ENCODE data around the gene COQ4.
"Not testable (repeated sequence)": the region's sequence is repeated elsewhere in the genome, so short reads cannot be mapped to it uniquely, and the experiment has no call there.

Gene COQ4

GRCh38 chr9:128322404-128323211 is at the start of gene COQ4, which contains the start of gene TRUB2:
TSS of gene COQ4 (plus strand) at chr9:128322839. CDS start at chr9:128322859, 20 bp downstream.
TSS of gene TRUB2 (minus strand) at chr9:128322447. CDS start at chr9:128322408, 39 bp downstream.
- peak; percentile 90 for DNase-seq

DNA sequence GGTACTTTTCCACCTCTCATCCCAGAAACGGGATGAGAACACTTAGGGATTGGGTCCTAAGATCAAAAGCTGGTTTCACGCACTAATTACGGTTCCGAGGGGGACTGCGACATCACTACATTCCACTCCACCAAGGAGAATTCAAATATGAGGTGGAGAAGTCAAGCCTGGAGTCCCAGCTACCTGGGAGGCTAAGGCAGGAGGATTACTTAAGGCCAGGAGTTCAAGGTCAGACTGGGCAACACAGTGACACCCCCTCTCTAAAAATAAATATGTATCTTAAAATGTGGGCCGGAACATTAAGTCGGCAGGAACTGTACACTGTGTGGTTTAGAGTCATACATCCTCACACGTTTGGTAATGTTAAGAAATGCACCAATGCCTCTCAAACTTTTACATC is 48.4 kb upstream of the COQ4 start:
- DNase-seq: no peak

GRCh38 chr9:128275198-128276007 is 47.2 kb upstream of the COQ4 start, which contains the start of gene GOLGA2:
TSS of gene GOLGA2 (minus strand) at chr9:128276007. CDS start at chr9:128275976, 31 bp downstream.
- no peak for DNase-seq

DNA sequence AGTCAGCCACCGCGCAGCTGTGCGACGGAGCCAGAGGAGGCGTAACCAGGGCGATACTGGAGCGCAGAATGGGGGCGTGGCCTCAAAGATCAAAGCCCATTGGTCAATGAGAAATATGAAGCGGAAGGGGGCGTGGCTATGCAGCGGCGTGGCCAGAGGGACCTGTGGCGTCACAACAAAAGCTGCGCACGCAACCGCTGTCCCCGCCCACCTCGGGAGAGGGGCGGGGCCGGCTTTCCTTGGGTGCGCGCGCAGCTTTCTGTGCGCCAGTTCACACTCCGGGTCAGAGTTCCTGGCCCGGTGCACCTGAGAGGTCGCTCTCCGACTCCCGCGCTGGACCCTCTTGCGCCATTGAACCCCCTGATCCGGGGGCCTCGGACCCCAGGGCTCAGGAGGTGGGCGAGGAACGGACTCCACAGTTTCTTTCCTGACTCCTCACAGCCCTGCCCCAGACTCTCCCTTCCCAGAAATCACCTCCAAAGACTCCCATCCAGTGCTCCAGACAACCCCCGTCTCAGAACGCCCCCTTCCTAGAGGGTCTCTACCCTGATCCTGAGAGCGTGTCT is 46.5 kb upstream of the COQ4 start, which contains the start of gene SWI5:
Gene SWI5, plus strand, starts transcription at position 269 of the 566 bp plus-strand sequence.
- peak; percentile 99 for DNase-seq

DNA sequence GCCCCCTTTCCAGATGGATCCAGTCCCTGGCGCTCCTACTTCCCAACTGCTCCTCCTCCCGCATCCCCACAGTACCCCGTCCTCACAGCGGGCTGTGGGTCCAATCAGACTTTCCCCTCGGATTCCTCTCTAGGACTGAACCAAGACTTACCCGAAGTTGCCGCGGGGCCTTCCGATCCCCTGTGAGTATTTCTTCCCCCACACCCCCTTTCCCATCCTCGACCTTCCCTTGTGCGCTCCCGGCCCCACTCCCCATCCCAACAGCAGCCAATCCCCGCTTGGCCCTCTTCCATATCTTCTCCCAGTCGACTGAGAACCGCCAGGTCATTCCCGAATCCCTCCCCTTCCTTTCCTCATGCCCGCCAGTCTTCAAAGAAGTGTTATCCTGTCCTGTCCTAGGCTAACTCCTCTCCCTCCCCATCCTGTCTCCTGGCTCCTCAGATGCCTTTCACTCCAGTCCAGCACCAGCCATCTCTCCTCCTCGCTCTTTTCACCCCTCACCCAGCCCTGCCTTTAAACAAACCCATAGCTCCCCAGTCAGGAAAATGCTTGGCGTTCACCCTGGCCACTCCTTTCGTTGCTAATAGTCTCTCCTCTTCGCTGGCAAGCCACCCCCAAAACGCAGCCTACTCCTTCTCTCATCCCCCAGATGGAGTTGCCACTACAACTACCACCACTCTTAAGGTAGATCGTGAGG is 45.9 kb upstream of the COQ4 start:
- DNase-seq: no peak

DNA sequence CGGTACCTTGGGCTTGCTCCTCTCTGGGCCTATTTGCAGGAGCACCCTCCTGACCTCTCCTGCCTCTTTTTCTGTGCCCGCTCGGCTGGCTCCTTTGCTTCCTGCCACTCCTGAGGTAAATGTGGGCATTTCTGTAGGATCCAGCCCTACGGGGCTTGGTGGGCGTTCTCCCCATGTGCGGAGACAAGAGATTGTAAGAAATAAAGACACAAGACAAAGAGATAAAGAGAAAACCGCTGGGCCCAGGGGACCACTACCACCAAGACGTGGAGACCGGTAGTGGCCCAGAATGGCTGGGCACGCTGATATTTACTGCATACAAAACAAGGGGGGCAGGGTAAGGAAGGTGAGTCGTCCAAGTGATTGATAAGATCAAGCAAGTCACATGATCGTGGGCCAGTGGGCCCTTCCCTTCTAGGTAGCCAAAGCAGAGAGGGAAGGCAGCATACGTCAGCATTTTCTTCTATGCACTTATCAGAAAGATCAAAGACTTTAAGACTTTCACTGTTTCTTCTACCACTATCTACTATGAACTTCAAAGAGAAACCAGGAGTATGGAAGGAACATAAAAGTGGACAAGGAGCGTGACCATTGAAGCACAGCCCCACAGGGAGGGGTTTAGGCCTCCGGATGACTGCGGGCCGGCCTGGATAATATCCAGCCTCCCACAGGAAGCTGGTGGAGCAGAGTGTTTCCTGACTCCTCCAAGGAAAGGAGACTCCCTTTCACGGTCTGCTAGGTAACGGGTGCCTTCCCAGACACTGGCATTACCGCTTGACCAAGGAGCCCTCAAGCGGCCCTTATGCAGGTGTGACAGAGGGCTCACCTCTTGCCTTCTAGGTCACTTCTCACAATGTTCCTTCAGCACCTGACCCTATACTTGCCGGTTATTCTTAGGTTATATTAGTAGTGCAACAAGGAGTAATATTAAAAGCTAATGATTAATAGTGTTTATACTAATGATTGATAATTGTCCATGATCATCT is 43.3 kb upstream of the COQ4 start:
- DNase-seq: not testable (repeated sequence)

GRCh38 chr9:128280084-128280622 is 42.5 kb upstream of the COQ4 start:
- DNase-seq: no peak

DNA sequence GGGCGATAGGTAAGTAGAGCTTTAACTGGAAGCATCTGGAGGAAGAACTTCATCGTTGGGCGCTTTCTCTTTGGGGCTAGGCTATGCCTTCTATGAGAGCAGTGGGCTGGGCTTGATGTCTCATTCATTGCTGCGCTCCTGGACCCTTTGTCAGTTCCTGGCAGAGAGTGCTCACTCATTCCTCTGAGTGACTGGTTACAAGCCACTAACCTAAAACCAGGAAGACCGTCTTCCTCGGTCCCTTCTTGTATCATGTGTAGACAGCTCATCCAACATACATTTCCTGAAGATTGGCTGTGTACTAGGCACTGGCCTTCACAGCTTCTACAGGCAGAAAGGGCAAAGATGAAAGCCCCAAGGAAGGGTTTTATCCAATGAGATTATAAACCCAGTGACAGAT is 40.1 kb upstream of the COQ4 start:
- no peak for DNase-seq

DNA sequence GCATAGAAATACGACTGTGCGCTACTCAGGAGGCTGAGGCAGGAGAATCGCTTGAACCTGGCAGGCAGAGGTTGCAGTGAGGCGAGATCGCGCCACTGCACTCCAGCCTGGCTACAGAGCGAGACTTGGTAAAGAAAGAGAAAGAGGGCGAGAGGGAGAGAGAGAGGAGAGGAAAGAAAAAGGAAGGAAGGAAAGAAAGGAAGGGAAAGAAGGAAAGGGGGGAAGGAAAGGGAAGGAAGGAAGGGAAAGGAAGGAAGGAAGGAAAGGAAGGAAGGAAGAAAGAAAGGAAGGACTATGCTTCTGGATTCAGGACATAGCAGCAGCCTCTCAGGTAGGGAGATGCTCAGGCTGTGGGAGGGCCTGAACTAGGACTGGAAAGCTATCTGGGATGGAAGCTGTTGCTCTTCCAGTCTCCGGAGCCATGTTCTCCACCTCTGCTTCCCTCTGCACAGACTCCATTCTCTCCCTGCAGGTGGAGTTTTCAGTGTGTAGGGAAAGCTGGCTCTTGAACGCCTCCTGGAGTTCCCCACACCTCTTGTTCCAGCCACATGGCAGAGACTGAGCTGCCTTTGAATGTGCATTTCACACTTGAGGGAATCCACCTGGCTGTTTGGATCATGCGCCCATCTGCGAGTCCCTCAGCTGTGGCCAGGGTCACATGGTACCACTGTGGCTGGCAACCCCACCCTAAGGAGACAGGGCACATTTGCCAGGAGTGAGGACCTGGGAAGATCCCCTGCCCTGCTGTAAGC is 37.4 kb upstream of the COQ4 start:
- DNase-seq: no peak

- DNase-seq: no peak
These were observed 36.2 kb upstream of the COQ4 start for GRCh38 chr9:128286440-128286839.

- DNase-seq: no peak
These were observed 34.2 kb upstream of the COQ4 start for GRCh38 chr9:128288273-128289004.

GRCh38 chr9:128292009-128292408 is 30.6 kb upstream of the COQ4 start:
- no peak for DNase-seq

DNA sequence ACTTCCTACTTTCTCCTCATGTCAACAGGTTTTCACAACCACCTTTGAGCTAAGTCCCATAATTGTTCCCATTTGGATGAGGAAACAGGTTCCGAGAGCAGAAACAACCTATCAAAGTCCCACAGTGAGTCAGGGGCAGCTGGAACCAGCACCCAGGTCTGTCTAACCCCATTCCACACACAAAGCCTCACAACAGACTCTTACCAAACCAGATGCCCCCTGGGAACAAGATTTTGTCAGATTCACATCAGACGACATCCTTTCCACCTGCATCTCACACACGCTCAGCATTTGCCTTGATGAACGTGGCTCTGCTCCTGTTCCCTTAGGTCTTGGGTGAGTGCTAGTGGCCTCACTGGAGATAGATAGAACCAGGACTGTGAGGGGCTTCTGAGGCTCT is 29.5 kb upstream of the COQ4 start:
- no peak for DNase-seq

DNA sequence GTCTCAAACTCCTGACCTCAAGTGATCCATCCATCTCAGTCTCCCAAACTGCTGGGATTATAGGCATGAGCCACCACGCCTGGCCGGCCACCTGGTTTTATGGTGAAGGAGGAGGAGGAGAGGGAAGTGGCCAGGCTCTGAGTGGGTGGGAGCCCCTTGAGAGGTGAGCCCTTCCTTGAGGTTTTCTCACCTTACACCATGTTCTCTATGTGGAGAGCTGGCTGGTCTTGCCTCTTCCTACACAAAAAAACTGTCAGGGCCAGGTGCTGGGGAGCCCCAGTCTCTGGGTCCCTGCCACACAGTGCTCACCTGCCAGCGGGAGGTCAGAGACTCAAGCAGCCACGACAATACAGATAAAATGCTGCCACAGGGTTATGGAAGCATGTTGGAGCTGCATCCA is 28.5 kb upstream of the COQ4 start:
- no peak for DNase-seq

DNA sequence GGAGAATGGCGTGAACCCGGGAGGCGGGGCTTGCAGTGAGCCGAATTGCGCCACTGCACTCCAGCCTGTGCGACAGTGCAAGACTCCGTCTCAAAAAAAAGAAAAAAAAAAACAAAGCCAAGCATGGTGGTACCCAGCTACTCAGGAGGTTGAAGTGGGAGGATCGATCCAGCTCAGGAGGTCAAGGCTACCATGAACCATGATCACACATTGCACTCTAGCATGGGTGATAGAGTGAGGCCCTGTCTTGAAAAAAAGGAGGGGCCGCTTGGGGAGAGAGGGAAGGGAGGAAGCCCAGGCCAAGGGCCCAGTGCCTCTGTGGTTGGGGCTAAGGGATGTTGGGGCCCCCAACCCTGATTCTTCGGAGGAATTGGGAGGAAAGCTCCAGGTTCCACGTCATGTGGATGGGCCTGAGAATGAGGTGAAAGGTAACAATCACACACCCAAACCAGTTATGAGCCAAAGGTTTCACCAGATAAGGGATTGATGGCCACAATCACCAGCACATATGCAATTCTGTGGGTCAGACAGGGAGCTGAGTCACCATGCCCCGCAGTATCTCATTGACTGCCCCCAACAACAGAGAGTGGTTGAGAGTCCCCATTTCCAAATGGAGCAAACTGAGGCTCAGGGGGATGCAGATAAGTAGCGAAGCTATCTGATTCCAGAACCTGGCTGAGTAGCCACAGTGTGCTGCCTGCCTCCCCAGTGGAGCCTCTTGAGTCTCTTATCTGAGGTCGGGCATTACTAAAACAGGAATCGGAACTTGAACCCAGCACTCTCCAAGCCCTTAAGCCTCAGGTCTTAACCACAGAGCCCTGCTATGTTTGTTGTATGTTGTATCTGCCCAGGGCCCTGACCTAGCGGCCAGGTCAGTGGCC is 26.1 kb upstream of the COQ4 start:
- DNase-seq: no peak

DNA sequence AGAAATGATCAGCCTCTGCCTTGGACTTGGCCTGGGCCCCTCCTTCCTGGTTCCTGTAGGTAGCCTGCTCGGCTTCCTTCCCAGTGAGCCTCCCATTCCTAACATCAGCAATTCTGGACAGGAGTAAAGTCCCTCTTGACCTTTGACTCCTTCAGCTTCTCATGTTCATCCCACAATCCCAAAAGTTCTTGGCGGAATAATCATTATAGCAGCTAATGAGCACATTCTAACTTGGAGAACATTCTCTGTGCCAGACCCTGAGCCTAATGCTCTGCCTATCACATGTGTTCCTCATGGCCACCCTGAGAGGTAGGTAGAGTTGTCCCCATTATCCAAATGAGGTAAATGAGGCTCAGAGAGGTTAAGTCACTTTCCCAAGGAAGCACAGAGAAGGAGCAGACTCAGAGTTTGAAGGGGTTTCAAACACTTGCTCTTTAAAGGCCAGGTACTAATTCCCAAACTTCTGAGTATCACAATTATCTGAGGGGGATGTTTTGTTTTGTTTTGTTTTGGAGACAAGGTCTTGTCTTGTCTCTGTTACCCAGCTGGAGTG is 25.3 kb upstream of the COQ4 start:
- DNase-seq: no peak

DNA sequence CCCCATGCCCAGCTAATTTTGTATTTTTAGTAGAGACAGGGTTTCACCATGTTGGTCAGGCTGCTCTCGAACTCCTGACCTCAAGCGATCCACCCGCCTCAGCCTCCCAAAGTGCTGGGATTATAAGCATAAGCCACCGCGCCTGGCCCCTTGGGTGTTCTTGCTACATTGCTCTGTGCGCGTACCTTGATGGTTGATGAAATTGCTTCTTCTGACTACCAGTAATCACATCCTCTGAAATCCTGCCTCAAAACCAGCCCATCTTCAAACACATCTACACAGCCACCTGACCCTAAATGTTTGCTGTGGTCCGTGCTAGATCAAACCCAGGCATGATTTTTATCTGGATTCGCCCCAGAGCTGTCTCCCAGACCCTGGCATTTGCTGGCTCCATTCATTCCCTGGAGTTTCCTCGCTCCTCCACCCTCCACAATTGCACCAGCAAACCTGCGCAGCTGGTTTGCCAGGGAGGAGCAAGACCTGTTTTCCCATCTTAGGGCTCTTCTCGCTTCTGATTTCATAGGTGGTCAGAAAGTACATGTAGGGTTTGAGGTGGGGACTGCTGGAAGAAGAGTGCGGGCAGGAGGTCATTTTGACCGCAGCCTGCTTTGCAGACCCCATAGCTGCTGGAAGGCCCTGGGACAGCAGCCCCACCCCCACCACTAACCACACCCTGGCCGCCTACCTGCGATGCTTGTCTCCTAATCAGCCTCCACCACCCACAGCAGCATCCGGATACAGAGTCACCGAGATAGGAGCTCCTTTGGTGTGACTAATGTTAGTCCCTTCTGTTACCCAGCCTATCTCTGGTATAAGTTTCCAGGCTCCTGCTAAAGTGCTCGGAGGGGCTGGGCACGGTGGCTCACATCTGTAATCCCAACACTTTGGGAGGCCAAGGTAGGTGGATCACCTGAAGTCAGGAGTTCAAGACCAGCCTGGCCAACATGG is 23.8 kb upstream of the COQ4 start:
- DNase-seq: no peak
